Embryonic facial prominence (tissue), 1 donor: Measurements from ENCODE around the gene OR2T3.
"Not testable (repeated sequence)": the region's sequence is repeated elsewhere in the genome, so short reads cannot be mapped to it uniquely, and the experiment has no call there.

Experiments
- DNase-seq: peaks from one replicate; pipeline ENCODE4 v3.0.0-alpha.2; 2016; ENCODE audit errors: extremely low spot score

Gene OR2T3

DNA sequence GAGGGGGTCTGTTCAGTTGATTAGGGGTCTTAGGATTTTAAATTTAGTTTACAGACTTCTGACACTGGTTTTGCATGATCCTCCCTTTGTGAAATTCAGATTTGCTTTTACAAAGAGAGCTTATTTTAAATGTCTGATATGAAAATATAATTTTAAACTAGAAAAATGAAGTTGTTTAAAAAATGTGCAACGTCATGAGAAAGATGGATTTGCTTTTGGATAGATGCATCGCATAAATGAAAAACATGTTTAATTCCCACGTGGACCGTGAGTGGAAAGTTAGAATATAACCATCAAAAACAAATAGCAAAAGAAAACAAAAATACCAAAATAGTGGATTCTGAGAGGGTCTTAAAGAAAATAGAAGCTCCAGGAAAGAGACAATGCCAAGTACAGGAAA is 2.0 kb upstream of the OR2T3 start:
- DNase-seq: no peak

DNA sequence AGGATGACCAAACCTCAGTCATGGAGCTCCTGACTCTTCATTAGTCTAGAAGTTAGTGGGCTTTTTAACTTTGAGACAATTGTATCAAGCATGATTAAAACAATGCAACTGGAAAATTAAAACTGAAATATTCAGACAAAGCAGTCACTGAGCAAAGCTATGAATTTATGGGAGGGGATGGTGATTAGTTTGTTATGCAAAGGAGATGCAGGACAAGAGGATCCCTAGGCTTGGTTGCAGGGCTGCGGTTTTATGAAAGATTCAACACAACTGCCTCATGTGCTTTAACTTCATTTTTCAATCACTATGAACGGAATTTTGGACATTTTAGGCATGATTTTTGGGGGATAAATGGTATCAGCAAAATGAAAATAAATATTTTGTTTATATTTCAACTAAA is 1.0 kb upstream of the OR2T3 start:
- not testable (repeated sequence) for DNase-seq

DNA sequence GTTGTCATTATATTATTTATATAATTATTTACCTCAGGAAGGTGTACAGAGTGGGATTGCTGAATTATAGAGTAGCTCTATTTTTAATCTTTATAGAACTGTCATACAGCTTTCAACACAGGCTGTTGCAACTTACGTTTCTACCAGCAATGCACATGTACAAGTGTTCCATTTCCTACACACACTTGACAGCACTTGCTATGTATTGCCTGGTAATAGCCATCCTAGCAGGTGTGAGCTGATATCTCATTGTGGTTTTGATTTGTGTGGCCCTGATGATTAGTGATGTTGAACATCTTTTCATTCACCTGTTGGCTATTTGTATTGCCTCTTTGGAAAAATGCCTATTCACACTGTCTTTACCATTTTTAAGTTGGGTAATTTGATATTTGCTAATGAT is 2.5 kb downstream of the OR2T3 start:
- not testable (repeated sequence) for DNase-seq

DNA sequence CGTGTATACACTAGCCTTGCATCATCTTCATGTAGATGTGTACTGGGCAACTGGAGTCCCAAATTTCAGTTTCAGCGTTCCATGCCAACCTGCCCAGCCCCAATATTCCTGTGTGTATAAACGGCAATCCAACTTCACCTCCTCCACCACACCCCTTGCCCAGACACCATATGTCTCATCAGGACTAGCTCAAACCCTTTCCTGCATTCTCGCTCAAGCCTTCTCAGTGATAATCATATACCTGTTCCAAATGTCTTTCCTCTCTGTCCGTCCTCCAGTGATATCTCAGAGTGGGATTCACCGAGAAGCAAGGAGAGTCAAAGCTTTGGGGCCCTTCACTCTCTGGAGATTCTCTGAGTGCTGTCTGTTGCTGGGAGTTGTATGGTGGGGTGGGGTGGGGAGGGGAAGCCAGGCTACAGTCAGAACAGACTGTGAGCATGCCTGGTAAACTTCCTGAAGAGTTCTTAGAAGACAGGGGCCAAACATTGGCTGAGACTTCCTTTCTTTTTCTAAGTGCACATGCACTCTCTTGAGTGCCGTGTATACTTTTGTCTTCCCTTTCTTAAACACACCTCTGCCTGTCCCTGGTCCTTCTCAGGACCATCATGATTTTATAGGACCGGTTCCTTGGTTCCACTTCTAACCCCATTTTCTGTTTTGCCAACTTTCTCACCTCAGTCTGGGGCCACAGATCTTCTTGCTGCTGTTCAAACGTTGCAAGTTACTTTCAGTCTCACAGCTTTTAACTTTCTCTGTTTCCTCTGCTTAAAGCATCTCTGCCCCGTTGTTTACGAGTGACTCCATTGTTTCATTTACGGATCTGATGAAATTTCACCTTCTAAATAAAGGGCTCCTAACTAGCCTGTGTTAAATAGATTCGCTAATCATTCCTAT is 8.8 kb downstream of the OR2T3 start:
- not testable (repeated sequence) for DNase-seq

DNA sequence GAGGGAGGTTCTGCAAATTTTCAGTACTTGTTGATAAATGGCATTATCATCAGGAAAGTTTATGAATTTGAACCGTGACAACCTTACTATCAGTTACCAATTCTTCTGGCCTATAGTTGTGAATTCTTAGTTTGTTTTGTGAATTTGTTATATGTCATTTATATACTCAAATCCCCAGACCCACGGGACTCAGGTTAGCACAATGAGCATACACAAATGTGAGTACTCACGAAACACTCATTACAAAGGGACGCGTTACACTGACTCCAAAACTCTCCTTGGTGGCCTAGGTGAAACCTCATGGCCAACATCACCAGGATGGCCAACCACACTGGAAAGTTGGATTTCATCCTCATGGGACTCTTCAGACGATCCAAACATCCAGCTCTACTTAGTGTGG is 15.1 kb downstream of the OR2T3 start, which contains the start of gene OR2T5:
OR2T5 (plus strand) TSS at position 301 of the 400 bp plus-strand sequence; CDS start at position 301, 0 bp downstream.
- DNase-seq: not testable (repeated sequence)

DNA sequence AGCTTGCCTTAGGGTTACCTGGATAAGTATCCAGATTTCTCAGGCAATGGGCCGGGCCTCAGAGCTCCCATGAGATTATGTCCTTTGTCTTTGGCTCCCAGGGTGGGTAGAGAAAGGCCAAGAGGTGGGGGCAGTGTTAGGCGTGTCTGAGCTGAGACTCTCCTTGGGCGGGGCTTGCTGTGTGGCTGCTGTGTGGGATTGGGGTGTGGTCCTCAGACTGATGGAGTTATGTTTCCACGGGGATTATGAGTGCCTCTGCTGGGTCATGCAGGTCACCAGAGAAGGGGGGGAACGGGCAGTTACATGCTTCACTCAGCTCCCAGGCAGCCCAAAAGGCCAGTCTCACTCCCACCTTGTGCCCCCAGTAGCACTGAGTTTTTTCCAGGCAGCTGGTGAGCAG is 23.5 kb downstream of the OR2T3 start:
- not testable (repeated sequence) for DNase-seq

DNA sequence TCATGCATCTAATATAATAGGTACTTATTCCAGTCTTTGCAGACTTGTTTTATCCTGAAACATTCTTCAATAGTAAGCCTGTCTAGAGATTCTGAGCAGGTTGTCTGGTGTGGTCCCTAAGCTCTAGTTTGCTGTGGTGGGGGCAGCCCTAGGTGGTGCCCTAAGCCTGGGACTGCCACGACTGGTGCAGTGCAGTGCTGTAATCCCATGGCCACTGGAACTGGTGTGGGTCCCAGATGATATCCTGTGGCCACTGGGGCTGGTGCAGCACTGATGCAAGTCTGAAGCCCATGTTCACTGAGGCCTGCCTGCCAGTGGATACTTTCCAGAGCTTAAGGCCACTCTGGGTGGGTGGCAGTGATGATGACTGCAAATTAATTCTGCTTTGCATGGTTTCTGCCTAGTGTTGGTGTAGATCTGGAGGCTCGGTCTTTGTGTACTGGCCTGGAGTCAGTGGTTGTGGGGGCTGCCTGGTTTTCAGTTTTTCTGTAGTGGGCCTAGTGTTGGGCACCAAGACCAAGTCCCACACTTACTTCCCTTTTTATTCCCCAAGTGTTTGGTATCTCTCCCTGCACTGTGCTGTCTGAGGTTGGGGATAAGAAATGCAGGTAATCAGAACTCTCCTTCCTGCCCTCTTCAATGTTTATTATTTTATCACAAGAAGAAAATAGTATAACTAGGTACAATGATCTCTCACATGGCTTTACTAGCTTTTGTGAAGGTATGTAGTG is 27.3 kb downstream of the OR2T3 start:
- not testable (repeated sequence) for DNase-seq

DNA sequence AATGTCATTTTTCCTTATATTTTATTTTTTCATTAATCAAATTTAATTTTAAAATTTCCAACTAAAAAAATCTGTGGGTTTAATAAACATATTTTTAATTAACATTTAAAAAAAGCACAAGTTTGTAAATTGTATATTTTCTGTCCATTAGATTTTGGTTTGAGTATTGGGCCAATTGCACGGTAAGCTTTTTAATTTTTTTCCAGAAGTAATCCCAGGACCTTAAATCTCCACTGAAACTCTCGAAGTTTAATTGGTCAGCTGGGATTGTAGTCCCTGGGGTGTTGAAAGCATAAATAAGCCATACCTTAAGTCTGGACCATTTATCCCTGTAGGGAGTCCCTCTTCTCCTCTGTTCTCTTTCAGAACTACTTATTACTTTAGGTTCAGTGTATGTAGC is 34.6 kb downstream of the OR2T3 start, which contains the start of gene OR2G6:
OR2G6 (plus strand) TSS at position 301 of the 400 bp plus-strand sequence. CDS start 13,574 bp downstream, outside the sequence.
- not testable (repeated sequence) for DNase-seq

DNA sequence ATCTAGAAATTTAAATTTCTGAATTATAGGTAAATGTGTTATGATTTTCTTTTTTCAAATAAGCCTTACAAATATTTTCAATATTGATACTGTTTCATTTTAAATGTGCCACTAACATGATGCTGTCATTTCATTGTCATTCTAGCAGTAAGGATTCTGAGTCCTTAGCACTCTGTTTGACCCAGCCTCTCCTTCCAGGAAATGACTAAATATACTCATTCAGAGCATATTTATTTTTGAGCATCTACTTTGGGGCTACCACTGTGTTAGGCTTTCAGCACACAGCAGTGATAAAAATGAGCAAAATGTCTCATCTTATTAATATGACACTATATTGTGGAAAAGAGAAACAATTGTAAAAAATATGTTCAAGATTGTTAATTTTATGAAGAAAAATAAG is 37.1 kb downstream of the OR2T3 start:
- DNase-seq: not testable (repeated sequence)

DNA sequence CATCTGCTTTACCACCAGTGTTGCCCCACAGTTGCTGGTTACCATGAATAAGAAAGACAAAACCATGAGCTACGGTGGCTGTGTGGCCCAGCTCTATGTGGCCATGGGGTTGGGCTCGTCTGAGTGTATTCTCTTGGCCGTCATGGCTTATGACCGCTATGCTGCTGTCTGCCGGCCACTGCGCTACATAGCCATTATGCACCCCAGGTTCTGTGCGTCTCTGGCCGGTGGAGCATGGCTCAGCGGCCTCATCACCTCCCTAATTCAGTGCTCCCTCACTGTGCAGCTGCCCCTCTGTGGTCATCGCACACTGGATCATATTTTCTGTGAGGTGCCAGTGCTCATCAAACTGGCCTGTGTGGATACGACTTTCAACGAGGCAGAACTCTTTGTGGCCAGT is 48.7 kb downstream of the OR2T3 start:
- no peak for DNase-seq
